Activated CD4-positive, alpha-beta T cell treated with anti-CD3 and anti-CD28 coated beads for 48 hours (primary cell): ENCODE measurements around the gene GSTCD.
"Not testable (repeated sequence)": the region's sequence is repeated elsewhere in the genome, so short reads cannot be mapped to it uniquely, and the experiment has no call there.

ENCODE experiments used
- DNase-seq: peaks from one replicate; pipeline ENCODE4 v3.0.0-alpha.2; 2020

The GSTCD gene

DNA sequence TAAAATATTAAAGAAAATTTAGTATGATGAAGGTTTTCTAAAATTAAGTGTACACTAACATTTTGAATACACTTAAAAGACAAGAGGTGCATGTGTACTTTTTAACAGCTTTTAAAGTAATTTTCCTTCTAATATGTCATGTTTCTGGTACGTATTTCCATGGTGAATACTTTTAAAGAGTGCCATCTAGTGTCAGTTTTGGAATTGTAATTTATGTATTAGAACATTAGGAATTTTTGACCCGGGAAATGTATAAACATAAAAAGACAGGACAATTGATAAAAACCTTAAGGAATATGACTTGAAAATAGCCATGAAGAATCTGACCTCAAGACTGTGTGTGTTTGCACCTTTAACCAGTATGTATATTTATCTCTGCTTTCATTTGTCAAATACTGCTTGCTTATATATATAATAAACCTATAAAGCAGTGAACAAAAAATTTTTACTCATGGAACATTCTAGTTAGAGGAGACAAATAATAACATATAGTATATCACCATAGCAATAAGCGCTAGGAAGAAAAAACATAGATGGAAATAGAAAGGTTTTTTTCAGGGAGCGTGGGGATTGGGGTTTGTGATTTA, 7.2 kb downstream of the GSTCD start:
- no peak for DNase-seq

GRCh38 chr4:105719204-105719603, 10.6 kb downstream of the GSTCD start:
- DNase-seq, result no peak

GRCh38 chr4:105725623-105726022, 17.0 kb downstream of the GSTCD start:
- DNase-seq, result no peak

GRCh38 chr4:105729895-105730294, 21.3 kb downstream of the GSTCD start:
- DNase-seq, result not testable (repeated sequence)

GRCh38 chr4:105735217-105735616, 26.6 kb downstream of the GSTCD start:
- not testable (repeated sequence) for DNase-seq

DNA sequence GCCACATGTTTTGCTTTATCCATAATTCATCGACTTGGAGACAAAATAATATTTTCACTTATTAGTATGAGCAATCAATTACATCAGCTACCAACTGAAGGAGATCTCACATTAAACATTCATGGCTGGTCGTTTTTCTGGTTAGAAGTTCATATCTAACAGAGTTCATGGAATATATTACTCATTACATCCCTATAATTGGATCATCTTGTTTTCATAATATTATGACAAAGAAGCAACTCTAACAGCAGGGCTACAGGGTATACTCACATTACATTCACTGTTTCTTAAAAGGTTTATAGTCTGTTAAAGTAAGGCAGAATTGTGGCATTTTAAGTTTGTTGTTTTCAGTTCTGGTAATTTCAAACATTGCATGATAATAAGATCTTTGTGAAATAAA, 33.0 kb downstream of the GSTCD start:
- no peak for DNase-seq

DNA sequence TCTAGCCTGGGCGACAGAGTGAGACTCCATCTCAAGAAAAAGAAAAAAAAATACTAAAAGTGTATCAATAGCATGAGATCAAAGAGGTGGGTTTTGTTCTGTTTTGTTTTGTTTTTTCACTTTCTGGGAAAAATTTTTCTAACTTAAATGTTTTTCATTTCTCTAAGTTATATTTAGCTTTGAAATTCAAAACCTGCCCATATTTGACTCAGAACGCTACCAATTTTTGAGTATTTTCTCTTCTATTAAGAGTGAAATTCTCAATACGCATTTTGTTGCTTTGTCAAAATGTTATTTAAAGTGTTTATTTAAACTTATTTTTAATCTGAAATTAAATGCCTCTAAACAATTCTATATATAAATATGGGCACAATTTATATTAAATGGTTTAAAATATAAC, 39.6 kb downstream of the GSTCD start:
- no peak for DNase-seq

GRCh38 chr4:105751718-105752299, 43.2 kb downstream of the GSTCD start:
- DNase-seq, result no peak

GRCh38 chr4:105753361-105753760, 44.8 kb downstream of the GSTCD start:
- DNase-seq, result no peak

DNA sequence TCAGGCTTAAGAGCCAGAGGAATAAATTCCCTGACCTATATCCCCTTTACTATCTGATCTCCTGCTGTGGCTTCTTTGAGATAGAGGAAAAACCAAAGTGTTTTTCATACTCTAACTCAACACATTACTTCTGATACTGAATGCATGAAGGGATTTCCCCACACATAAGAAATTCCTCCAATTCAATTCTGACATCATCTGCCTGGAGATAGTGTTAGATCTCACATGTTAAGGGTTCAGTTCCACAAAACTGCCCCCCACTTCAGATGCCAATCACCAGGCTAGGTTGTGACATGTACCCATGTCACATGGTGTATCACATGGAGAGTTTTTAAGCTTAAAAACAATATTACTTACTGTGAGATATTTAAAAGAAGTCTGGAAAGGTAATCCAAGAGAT, 46.8 kb downstream of the GSTCD start:
- no peak for DNase-seq

- DNase-seq, result no peak
Measured at GRCh38 chr4:105758958-105759357, 50.4 kb downstream of the GSTCD start.

- DNase-seq, result no peak
Measured at GRCh38 chr4:105765690-105766407, 57.3 kb downstream of the GSTCD start.

- DNase-seq, result no peak
Measured at GRCh38 chr4:105767579-105767978, 59.0 kb downstream of the GSTCD start.

GRCh38 chr4:105770524-105770923, 61.9 kb downstream of the GSTCD start:
- not testable (repeated sequence) for DNase-seq

- DNase-seq, result not testable (repeated sequence)
Measured at GRCh38 chr4:105772065-105772464, 63.5 kb downstream of the GSTCD start.

DNA sequence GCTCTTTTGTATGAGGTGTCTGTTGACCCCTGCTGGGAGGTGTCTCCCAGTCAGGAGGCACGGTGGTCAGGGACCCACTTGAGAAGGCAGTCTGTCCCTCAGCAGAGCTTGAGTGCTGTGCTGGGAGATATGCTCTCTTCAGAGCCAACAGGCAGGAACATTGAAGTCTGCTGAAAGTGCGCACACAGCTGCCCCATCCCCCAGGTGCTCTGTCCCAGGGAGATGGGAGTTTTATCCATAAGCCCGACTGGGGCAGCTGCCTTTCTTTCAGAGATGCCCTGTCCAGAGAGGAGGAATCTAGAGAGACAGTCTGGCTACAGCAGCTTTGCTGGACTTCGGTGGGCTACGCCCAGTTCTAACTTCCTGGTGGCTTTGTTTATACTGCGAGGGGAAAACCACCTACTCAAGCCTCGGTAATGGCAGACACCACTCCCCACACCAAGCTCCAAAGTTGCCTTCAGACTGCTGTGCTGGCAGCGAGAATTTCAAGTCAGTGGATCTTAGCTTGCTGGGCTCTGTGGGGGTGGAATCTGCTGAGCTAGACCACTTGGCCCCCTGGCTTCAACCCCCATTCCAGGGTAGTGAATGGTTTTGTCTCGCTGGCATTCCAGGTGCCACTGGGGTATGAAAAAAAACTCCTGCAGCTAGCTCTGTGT, 67.3 kb downstream of the GSTCD start:
- DNase-seq, result not testable (repeated sequence)

DNA sequence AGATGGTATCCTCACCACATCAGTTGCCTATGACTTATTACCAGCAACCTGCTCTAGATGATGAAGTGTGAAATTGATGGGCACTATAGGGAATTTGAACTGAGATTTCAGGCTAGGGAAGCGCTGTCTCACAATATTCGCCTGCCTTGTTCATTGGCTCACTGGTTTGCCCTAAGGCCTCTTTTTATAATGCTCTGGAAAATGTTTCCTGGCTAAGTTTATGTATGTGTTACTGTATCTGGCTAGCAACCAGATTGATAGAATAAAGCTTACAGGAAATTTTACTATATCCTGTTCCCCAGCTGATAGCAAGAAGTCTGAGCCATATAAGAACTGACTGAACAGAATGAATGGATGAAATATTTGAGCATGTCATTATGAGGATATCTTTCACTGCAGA, 71.6 kb downstream of the GSTCD start:
- DNase-seq, result no peak

DNA sequence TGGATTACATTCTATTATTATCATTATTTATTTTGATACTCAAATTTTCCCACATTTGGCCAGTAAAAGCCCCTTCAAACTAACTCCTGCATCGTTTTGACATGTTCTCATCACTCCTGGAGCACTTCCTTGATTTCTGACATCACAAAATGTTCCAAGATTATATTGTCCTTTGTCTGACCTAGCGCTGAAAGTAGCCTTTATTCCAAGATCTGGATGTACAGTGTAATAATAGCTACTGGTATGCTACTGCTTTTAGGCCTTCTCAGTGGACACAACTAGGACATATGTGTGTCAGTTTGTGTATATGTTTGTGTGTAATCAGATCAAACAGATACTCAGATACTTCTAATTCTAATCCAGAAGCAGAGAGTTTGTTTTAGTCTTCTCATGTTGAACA, 76.2 kb downstream of the GSTCD start:
- no peak for DNase-seq

GRCh38 chr4:105785792-105786191, 77.2 kb downstream of the GSTCD start:
- DNase-seq, result no peak

GRCh38 chr4:105786748-105787147, 78.2 kb downstream of the GSTCD start:
- no peak for DNase-seq

DNA sequence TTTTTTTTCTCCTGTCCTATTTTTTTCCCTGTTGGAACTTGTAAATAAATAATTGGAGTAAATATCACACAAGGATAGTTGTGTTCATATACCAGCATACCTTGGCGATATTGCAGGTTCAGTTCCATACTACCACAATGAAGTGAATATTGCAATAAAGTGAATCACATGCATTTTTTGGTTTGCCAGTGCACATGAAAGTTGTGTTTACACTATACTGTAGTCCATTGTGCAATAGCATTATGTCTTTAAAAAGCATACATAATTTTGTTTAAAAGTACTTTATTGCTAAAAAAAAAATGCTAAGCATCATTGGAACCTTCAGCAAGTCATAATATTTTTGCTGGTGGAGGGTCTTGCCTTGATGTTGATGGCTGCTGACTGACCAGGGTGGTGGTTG, 88.6 kb downstream of the GSTCD start:
- no peak for DNase-seq

DNA sequence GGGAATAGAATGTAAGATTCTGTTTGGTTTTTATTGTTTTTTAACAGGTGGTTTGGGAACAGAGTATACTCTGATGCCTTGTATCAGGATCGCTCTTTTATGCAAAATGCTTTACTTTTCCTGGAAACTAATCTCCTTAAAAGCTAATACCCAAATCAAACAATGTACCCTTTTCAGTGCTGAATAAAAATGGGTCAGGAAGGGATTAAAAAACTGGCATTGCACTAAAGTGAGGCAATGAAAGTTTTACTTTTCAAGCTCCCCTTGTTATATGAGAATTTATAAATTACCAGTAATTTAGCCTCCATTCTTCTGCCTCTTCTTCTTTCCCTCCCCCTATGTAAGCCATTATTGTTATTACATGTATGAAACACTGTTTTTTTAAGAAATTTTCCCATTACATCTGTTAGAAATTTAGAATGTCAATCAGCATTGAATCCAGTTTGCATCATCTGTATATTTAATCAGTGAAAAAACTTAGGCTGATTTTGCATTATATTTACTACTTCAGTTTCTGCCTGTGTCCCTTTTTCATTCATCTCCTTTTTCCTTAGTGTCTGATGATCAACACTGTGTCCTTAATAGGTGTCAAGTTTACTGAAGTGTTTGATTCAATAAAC, 97.0 kb downstream of the GSTCD start:
- no peak for DNase-seq

DNA sequence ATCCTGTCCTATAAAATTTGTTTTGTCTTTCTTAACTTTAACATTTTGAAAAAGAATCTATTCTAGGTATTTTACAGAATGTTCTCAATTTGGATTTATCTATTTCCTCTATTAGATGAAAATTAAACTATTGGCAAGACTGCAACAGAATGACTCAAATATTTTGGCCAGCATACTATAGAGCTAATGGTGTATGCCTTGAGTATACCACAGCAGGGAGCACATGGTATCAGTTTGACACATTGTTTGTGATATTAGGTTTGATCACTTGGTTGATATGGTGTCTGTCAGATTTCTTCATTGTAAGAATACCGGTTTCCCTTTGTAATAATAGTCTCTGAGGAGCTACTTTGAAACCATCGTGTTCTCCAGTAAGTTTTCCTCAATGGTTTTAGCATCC, 98.9 kb downstream of the GSTCD start:
- DNase-seq, result no peak
